CD4-positive, alpha-beta T cell treated with Interleukin-6 at 100 ng/mL for 8 hours (primary cell): Measurements from ENCODE around the gene RERE.

Experiments used
- DNase-seq: peaks from one replicate; pipeline ENCODE4 v3.0.0-alpha.2; 2020; ENCODE audit warnings: mixed read lengths, low spot score

The RERE gene

GRCh38 chr1:8349473-8349865, 468.0 kb downstream of the RERE start:
- no peak for DNase-seq

GRCh38 chr1:8348777-8349472, 468.5 kb downstream of the RERE start:
- DNase-seq, result peak; percentile 60

- no peak for DNase-seq
Measured at GRCh38 chr1:8348047-8348776, 469.2 kb downstream of the RERE start.

- DNase-seq, result no peak
Measured at GRCh38 chr1:8347635-8348034, 469.8 kb downstream of the RERE start.

GRCh38 chr1:8345621-8346415, 471.6 kb downstream of the RERE start:
- no peak for DNase-seq

- no peak for DNase-seq
Measured at GRCh38 chr1:8344893-8345507, 472.4 kb downstream of the RERE start.

GRCh38 chr1:8343464-8344001, 473.9 kb downstream of the RERE start:
- no peak for DNase-seq

- no peak for DNase-seq
Measured at GRCh38 chr1:8343044-8343443, 474.4 kb downstream of the RERE start.

GRCh38 chr1:8342325-8342724, 475.1 kb downstream of the RERE start:
- DNase-seq, result no peak

GRCh38 chr1:8340448-8340847, 477.0 kb downstream of the RERE start:
- DNase-seq, result no peak

- no peak for DNase-seq
Measured at GRCh38 chr1:8339203-8339600, 478.2 kb downstream of the RERE start.

GRCh38 chr1:8338526-8339202, 478.8 kb downstream of the RERE start:
- no peak for DNase-seq

- no peak for DNase-seq
Measured at GRCh38 chr1:8337776-8338525, 479.5 kb downstream of the RERE start.

GRCh38 chr1:8335246-8335645, 482.2 kb downstream of the RERE start:
- DNase-seq, result no peak

- no peak for DNase-seq
Measured at GRCh38 chr1:8334106-8334851, 483.2 kb downstream of the RERE start.

- no peak for DNase-seq
Measured at GRCh38 chr1:8333246-8333987, 484.0 kb downstream of the RERE start.

GRCh38 chr1:8332806-8333205, 484.6 kb downstream of the RERE start:
- no peak for DNase-seq

- no peak for DNase-seq
Measured at GRCh38 chr1:8330271-8331125, 486.9 kb downstream of the RERE start.
